PFSK-1 (cell line): ENCODE results near the gene PPP3CA.

Experiments used
- FOXP2 ChIP-seq: optimal IDR thresholded peaks from 2 replicates; pipeline ENCODE3; 2011; ENCODE audit warnings: borderline replicate concordance, control low read depth, inconsistent platforms; ENCODE audit not compliant: insufficient read depth; ENCODE audit errors: extremely low read length, extremely low read depth
- POLR2AphosphoS5 ChIP-seq: IDR thresholded peaks from 2 replicates; pipeline ENCODE4 v1.6.1; 2012; ENCODE audit warnings: low read depth, mild to moderate bottlenecking, control low read depth, low read length, moderate library complexity
- SIN3A ChIP-seq: IDR thresholded peaks from 2 replicates; pipeline ENCODE4 v1.6.1; 2012; ENCODE audit warnings: mild to moderate bottlenecking, low read length, moderate library complexity, borderline replicate concordance; ENCODE audit not compliant: insufficient read depth
- TAF1 ChIP-seq: IDR thresholded peaks from 2 replicates; pipeline ENCODE4 v1.6.1; 2012; ENCODE audit warnings: low read length, control low read depth, borderline replicate concordance; ENCODE audit not compliant: insufficient read depth
- TF ChIP-seq, protein P1 (sequence below), 2 experiments: IDR thresholded peaks; 2 replicates each; pipeline versions ENCODE4 v1.6.1 to v1.8.0; 2011 to 2012; ENCODE audit warnings: low read depth in 2 of 2, low read length in 2 of 2, control low read depth in 1 of 2, inconsistent platforms in 1 of 2, mild to moderate bottlenecking in 1 of 2, moderate library complexity in 1 of 2; ENCODE audit not compliant: insufficient read depth in 1 of 2

DNA sequence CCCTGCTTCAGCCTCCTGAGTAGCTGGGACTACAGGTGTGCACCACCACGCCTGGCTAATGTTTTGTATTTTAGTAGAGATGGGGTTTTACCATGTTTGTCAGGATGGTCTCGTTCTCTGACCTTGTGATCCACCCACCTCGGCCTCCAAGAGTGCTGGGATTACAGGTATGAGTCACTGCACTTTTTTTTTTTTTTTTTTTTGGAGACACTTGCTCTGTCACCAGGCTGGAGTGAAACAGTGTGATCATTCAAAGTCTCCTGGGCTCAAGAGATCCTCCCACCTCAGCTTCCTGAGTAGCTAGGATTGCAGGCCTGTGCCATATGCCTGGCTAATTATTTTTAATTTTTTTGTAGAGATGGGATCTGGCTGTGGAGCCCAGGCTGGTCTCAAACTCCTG lies 338.8 kb downstream of the PPP3CA start:
- TF ChIP-seq, protein P1, sequence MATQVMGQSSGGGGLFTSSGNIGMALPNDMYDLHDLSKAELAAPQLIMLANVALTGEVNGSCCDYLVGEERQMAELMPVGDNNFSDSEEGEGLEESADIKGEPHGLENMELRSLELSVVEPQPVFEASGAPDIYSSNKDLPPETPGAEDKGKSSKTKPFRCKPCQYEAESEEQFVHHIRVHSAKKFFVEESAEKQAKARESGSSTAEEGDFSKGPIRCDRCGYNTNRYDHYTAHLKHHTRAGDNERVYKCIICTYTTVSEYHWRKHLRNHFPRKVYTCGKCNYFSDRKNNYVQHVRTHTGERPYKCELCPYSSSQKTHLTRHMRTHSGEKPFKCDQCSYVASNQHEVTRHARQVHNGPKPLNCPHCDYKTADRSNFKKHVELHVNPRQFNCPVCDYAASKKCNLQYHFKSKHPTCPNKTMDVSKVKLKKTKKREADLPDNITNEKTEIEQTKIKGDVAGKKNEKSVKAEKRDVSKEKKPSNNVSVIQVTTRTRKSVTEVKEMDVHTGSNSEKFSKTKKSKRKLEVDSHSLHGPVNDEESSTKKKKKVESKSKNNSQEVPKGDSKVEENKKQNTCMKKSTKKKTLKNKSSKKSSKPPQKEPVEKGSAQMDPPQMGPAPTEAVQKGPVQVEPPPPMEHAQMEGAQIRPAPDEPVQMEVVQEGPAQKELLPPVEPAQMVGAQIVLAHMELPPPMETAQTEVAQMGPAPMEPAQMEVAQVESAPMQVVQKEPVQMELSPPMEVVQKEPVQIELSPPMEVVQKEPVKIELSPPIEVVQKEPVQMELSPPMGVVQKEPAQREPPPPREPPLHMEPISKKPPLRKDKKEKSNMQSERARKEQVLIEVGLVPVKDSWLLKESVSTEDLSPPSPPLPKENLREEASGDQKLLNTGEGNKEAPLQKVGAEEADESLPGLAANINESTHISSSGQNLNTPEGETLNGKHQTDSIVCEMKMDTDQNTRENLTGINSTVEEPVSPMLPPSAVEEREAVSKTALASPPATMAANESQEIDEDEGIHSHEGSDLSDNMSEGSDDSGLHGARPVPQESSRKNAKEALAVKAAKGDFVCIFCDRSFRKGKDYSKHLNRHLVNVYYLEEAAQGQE (IDR thresholded peaks at IDR 0.05; ENCODE audit: insufficient read depth in 1 of 2, low read depth in 2 of 2, low read length in 2 of 2), result no peak
- no peak for TF ChIP-seq TAF1
- no peak for TF ChIP-seq POLR2AphosphoS5
- no peak for TF ChIP-seq SIN3A
- no peak for TF ChIP-seq FOXP2
